Uterus (tissue), 4 donors: Measurements from ENCODE around the gene KCNN3. TPM values are rescaled to one million over a fixed set of nuclear protein-coding genes. Genes with fewer than 3 reads are reported as not detected.

ENCODE experiments used
- DNase-seq, 2 donors: peaks; one replicate each; pipeline ENCODE4 v3.0.0-alpha.2; 2019 to 2020
- H3K27ac ChIP-seq, 2 donors: fragments of 200-600 bp; sonication (generic); 1 replicate in 1 of 2; 2 replicates in 1 of 2; pipeline ENCODE4 v1.5.1; 2016 to 2018
- H3K27me3 ChIP-seq, 2 donors: fragments of 200-600 bp; sonication (generic); one replicate each; pipeline ENCODE4 v1.5.1; 2018 to 2019; ENCODE audit warnings: control low read depth in 1 of 2
- H3K36me3 ChIP-seq, 2 donors: fragments of 200-600 bp; sonication (generic); one replicate each; pipeline ENCODE4 v1.5.1; 2019; ENCODE audit warnings: control low read depth in 1 of 2
- H3K4me1 ChIP-seq, 2 donors: fragments of 200-600 bp; sonication (generic); one replicate each; pipeline ENCODE4 v1.5.1; 2018 to 2019; ENCODE audit warnings: control low read depth in 1 of 2
- H3K4me3 ChIP-seq, 2 donors: fragments of 200-600 bp; sonication (generic); 1 replicate in 1 of 2; 2 replicates in 1 of 2; pipeline ENCODE4 v1.5.1; 2018 to 2019; ENCODE audit warnings: mild to moderate bottlenecking in 1 of 2
- H3K9me3 ChIP-seq, 2 donors: fragments of 200-600 bp; sonication (generic); one replicate each; pipeline ENCODE4 v1.5.1; 2019; ENCODE audit warnings: control low read depth in 1 of 2
- CTCF ChIP-seq, 4 experiments: fragments of 200-600 bp in 2 of 4; fragments of 450-650 bp in 2 of 4; sonication (generic) in 2 of 4; IDR thresholded peaks; one replicate each; pipeline ENCODE4 v1.5.1; 2016 to 2019; ENCODE audit warnings: antibody characterized with exemption in 4 of 4, mild to moderate bottlenecking in 2 of 4, moderate library complexity in 1 of 4
- POLR2A ChIP-seq, 2 donors: fragments of 450-650 bp; IDR thresholded peaks; one replicate each; pipeline ENCODE4 v1.6.1; 2016; ENCODE audit warnings: antibody characterized with exemption in 2 of 2, mild to moderate bottlenecking in 1 of 2, moderate library complexity in 1 of 2
- intact Hi-C: fragments of 100-400 bp; cut with DNase I; formaldehyde crosslinking; loops from one replicate; pipeline ENCODE4 v1.15.1; 2023; ENCODE audit warnings: low total_unique reads
- total RNA-seq, 4 donors: library from RNA; depleted of rRNA in 3 of 4; stranded (reverse); fragments of >200 nt in 3 of 4; gene quantifications; one replicate each; pipeline versions ENCODE4 v1.1.0 to v1.2.4, GENCODE V29; 2014 to 2023
- donor health status: DM: yes; HTN: yes; CAD: no.

KCNN3 gene
- total RNA-seq, 4 donors from 2014 or later: 7.1 to 35.5 (median 12.1) TPM

- H3K27me3 ChIP-seq: no peaks in the 10 kb centered on the region
- intact Hi-C loops: no loop called here
- TF ChIP-seq CTCF (IDR thresholded peaks at IDR 0.05) (no peak), POLR2A (IDR thresholded peaks at IDR 0.05) (peak in 1 of 2 donors; percentile 11)
- H3K27ac ChIP-seq: peak overlapping the region; percentile 74
- H3K4me1 ChIP-seq: peaks cover 0 to 15% of the 10 kb centered on the region in 2 donors
- no peaks in the 10 kb centered on the region for H3K9me3 ChIP-seq
- H3K4me3 ChIP-seq: no peak overlapping the region
- peak; percentile 65 to 72 for DNase-seq
- no peaks in the 10 kb centered on the region for H3K36me3 ChIP-seq
Observed at GRCh38 chr1:154809436-154810413, 60.4 kb downstream of the KCNN3 start.

- Histone ChIP-seq H3K4me1 (peaks cover 0 to 14% of the 10 kb centered on the region in 2 donors), H3K9me3 (no peaks in the 10 kb centered on the region), H3K4me3 (no peak overlapping the region), H3K27ac (peak overlapping the region; percentile 74), H3K27me3 (no peaks in the 10 kb centered on the region), H3K36me3 (no peaks in the 10 kb centered on the region)
- no peak for DNase-seq
- TF ChIP-seq POLR2A (IDR thresholded peaks at IDR 0.05) (no peak), CTCF (IDR thresholded peaks at IDR 0.05) (no peak)
- intact Hi-C loops: no loop called here
Observed at GRCh38 chr1:154808909-154809262, 61.2 kb downstream of the KCNN3 start.

GRCh38 chr1:154808261-154808908 lies 61.7 kb downstream of the KCNN3 start:
- intact Hi-C loops: no loop called here
- Histone ChIP-seq H3K27ac (peak overlapping the region; percentile 74), H3K36me3 (no peaks in the 10 kb centered on the region), H3K27me3 (no peaks in the 10 kb centered on the region), H3K4me3 (no peak overlapping the region), H3K4me1 (peaks cover 0 to 9% of the 10 kb centered on the region in 2 donors), H3K9me3 (no peaks in the 10 kb centered on the region)
- TF ChIP-seq CTCF (IDR thresholded peaks at IDR 0.05) (no peak), POLR2A (IDR thresholded peaks at IDR 0.05) (no peak)
- no peak for DNase-seq

- H3K27me3 ChIP-seq: no peaks in the 10 kb centered on the region
- peaks cover 0 to 9% of the 10 kb centered on the region in 2 donors for H3K4me1 ChIP-seq
- H3K9me3 ChIP-seq: no peaks in the 10 kb centered on the region
- DNase-seq: no peak
- H3K36me3 ChIP-seq: no peaks in the 10 kb centered on the region
- peak overlapping the region; percentile 29 to 36 for H3K27ac ChIP-seq
- intact Hi-C loops: no loop called here
- H3K4me3 ChIP-seq: no peak overlapping the region
- TF ChIP-seq CTCF (IDR thresholded peaks at IDR 0.05) (no peak), POLR2A (IDR thresholded peaks at IDR 0.05) (no peak)
Observed at GRCh38 chr1:154807048-154807591, 63.0 kb downstream of the KCNN3 start.
